Middle frontal gyrus (tissue), 1 donor: Measurements from ENCODE around the gene EZH2.

Experiments used
- DNase-seq: peaks from one replicate; pipeline ENCODE4 v3.0.0-alpha.2; 2015; ENCODE audit warnings: low spot score; ENCODE audit errors: extremely low spot score

EZH2 gene

DNA sequence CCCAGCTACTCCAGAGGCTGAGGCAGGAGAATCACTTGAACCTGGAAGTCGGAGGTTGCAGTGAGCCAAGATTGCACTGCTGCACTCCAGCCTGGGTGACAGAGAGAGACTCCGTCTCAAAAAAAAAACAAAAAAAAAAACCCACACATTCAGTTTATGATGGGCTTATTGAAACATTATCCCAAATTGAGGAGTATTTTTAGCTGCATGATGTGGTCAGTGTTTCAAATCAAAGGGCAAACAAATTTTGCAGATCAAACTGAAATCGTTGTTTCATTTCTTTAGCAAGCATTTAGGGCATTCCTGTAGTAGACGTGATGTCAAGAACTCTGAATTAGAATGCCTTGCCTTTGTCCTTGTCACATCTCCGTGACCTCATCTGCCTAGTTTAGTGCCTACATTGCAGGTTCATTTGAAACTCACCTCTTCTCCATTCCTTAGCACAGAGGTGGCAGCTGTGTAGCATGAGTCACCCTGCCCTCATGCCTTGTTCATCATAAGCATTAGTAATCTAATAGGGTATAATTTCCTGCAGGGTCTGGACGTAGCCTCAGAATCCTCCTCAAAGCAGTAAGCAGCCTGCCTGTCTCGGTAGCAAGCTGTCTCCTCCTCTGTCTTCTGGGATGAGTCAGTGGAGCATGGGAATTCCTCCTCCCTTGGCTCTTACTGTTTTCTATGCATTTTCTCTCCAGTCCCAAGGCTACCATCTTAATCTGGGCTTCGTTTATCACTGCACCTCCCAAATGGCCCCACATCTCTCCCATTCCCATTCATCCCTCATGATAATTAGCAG, 111.6 kb downstream of the EZH2 start:
- no peak for DNase-seq

DNA sequence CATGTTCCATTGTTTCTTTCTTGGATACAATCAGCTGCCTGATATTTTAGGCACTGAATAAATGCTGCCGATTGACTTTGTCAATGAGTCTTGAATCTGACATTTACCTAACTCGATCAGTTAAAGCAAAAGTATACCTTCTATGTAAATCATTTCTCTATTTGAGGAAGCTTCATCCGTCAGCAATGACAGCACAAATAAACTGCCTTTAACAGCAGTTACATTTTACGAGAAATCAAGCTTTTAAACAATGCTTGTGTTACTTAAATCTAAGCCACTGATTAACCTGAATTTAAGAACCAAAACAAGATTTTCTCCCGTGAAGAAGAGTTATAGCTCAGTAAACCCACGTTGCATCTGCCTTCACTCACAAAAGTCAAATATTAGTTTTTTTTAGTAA, 114.1 kb downstream of the EZH2 start:
- DNase-seq, result no peak

DNA sequence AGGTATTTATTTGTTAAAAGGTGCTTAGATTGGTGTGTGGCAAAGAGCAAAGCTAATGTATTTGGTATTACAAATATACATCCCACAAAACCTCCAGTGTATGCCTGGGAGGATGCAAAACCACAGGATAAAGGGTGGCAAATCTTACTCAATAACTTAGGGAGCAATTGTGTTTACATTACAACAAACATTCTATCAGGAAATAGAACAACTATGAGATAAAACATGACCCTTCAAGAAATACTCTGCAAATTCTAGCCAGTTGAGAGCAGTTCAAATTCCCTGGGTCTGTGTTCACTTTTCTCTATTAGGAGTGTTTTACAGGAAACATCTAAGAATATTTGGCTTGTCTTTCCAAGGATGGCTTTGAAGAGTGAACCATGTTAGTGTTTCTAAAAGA, 120.5 kb downstream of the EZH2 start:
- DNase-seq, result no peak

DNA sequence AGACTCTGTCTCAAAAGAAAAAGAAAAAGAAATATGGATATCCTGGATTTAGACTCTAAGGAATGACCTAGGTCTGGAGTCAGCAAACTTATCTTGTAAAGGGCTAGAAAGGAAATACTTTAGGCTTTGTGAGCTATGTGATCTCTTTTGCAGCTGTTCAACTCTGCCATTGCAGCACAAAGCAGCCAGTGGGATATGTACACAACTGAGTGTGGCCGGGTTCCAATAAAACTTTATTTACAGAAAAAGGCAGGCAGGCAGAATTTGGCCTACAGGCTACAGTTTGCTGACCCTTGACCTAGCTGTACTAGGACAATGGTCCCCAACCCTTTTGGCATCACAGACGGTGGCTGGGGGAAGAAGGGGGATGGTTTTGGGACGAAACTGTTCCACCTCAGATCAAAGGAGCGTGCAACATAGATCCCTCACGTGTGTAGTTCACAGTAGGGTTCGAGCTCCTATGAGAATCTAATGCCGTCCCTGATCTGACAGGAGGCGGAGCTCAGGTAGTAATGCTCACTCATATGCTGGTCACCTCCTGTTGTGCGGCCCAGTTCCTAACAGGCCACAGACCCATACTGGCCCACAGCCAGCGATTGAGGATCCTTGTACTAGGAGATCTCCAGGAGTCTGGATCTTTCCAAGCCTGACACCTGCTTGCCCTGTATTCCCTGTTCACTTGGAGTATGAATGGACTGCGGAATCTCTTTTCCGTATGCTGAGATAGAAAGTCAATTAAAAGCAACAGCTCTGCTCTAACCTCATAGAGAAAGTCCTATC, 122.4 kb downstream of the EZH2 start:
- DNase-seq, result no peak
